Psoas muscle (tissue), 8 donors: Measurements from ENCODE around the gene IDH3G. TPM values are rescaled to one million over a fixed set of nuclear protein-coding genes. Genes with fewer than 3 reads are reported as not detected.
"Not testable (repeated sequence)": the region's sequence is repeated elsewhere in the genome, so short reads cannot be mapped to it uniquely, and the experiment has no call there.

Source experiments
- ATAC-seq, 4 donors: fragments of 200-7000 bp; cut with Tn5 transposase; one replicate each; pipeline ENCODE4 v1.9.1; 2020; ENCODE audit warnings: moderate library complexity in 3 of 4, mild to moderate bottlenecking in 2 of 4
- DNase-seq, 2 donors: peaks; one replicate each; pipeline ENCODE4 v3.0.0-alpha.2; 2020
- H3K27ac ChIP-seq: fragments of 200-600 bp; one replicate; pipeline ENCODE4 v1.8.0; 2022
- H3K27me3 ChIP-seq, 3 donors: fragments of 200-600 bp in 1 of 3; one replicate each; pipeline versions ENCODE4 v1.6.1 to v1.8.0; 2013 to 2022; ENCODE audit warnings: low read length in 2 of 3, mild to moderate bottlenecking in 2 of 3, moderate library complexity in 1 of 3; ENCODE audit not compliant: insufficient read depth in 3 of 3
- H3K36me3 ChIP-seq, 2 donors: fragments of 200-600 bp in 1 of 2; one replicate each; pipeline versions ENCODE4 v1.6.1 to v1.8.0; 2013 to 2022; ENCODE audit warnings: low read depth in 1 of 2, mild to moderate bottlenecking in 1 of 2, moderate library complexity in 1 of 2; ENCODE audit not compliant: insufficient read depth in 1 of 2
- H3K4me1 ChIP-seq: fragments of 200-600 bp; one replicate; pipeline ENCODE4 v1.8.0; 2022
- H3K4me3 ChIP-seq: fragments of 200-600 bp; one replicate; pipeline ENCODE4 v1.8.0; 2022; ENCODE audit warnings: mild to moderate bottlenecking
- H3K9me3 ChIP-seq: fragments of 200-600 bp; one replicate; pipeline ENCODE4 v1.8.0; 2022
- WGBS, 3 donors: extraction: QIAGEN DNeasy Blood & Tissue Kit; methylation state at CpG; one replicate each; pipeline versions ENCODE4 v1.1.6 to v1.1.7; 2013; 5-methylcytosine and 5-hydroxymethylcytosine counted together
- intact Hi-C, 2 donors: fragments of 100-400 bp; cut with DNase I; formaldehyde crosslinking; loops; one replicate each; pipeline versions ENCODE4 v1.11.0 to v1.14.2; 2022
- polyA plus RNA-seq, 3 donors: library from polyadenylated mRNA; stranded (reverse); fragments of 200-250 nt; gene quantifications; one replicate each; pipeline ENCODE4 v1.2.3, GENCODE V29; 2013
- total RNA-seq, 4 donors: library from RNA; stranded (reverse); fragmentation: NEBNext Ultra II Directional in 2 of 4; extraction: Animal tissue kit (Norgen Biotek cat#: 25700) in 2 of 4; gene quantifications; one replicate each; pipeline versions ENCODE4 v1.2.1 to v1.2.4, GENCODE V29; 2021 to 2023
- TF ChIP-seq, protein P1 (sequence below): fragments of 200-600 bp; IDR thresholded peaks from one replicate; pipeline ENCODE4 v1.8.0; 2022; ENCODE audit warnings: antibody characterized with exemption
- donor health status: healthy with polysubstance abuse.
- donor health status: DM: no; HTN: no; CAD: no; lungs with moderate emphysema.
- donor health status: Bipolar disorder and iron deficiency.
- donor health status: healthy.
- donor health status: DM: yes; HTN: yes; CAD: no.
- donor health status: DM: no; HTN: no; CAD: no.
- donor health status: DM: no; HTN: no; CAD: no.
- donor health status: DM: yes; HTN: yes; CAD: no.

IDH3G gene
- total and polyA plus RNA-seq, 7 donors = 25.0 to 56.9 (median 50.5) TPM

DNA sequence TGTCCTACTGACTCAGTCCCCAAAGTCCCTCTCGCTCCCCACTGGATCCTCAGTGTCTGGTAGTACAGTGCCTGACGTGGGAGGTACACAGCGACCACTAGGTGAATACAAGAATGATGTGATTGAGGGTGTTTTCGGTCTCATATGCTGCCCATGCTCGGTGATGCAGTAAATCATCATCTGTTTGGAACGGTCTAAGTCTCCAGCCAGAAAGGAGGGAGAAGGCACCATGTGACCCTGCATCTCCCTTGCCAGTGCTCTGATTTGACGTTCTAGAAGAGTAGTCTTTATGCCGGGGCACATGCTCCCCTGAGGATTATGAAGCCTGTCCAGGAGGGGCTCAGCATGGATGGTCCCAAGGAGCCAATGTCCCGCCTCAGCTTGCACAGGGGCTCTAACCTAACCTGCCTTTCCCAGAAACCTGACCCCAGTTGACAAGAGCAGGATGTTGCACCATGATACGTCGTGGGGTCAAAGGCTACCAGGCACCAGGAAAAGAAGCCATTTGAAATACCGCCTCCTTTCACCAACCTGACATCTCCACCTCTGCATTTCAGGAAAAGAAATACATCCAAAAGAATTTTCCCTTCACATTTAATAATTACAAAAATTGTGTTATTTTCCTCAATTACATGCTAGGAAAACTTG lies 43.9 kb downstream of the IDH3G start:
- H3K36me3 ChIP-seq = no peaks in the 10 kb centered on the region
- no peak overlapping the region for H3K27ac ChIP-seq
- 61 to 64% (median 63%) methylated on average over 12 of the region's 12 CpGs for WGBS, 3 donors
- TF ChIP-seq, protein P1, sequence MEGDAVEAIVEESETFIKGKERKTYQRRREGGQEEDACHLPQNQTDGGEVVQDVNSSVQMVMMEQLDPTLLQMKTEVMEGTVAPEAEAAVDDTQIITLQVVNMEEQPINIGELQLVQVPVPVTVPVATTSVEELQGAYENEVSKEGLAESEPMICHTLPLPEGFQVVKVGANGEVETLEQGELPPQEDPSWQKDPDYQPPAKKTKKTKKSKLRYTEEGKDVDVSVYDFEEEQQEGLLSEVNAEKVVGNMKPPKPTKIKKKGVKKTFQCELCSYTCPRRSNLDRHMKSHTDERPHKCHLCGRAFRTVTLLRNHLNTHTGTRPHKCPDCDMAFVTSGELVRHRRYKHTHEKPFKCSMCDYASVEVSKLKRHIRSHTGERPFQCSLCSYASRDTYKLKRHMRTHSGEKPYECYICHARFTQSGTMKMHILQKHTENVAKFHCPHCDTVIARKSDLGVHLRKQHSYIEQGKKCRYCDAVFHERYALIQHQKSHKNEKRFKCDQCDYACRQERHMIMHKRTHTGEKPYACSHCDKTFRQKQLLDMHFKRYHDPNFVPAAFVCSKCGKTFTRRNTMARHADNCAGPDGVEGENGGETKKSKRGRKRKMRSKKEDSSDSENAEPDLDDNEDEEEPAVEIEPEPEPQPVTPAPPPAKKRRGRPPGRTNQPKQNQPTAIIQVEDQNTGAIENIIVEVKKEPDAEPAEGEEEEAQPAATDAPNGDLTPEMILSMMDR = no peak
- intact Hi-C loops = no loop called here
- DNase-seq = no peak
- ATAC-seq = no peak
- H3K4me3 ChIP-seq = no peak overlapping the region
- no peaks in the 10 kb centered on the region for H3K9me3 ChIP-seq
- H3K27me3 ChIP-seq = peaks cover 0 to 19% (median 0%) of the 10 kb centered on the region in 3 donors
- H3K4me1 ChIP-seq = no peaks in the 10 kb centered on the region

DNA sequence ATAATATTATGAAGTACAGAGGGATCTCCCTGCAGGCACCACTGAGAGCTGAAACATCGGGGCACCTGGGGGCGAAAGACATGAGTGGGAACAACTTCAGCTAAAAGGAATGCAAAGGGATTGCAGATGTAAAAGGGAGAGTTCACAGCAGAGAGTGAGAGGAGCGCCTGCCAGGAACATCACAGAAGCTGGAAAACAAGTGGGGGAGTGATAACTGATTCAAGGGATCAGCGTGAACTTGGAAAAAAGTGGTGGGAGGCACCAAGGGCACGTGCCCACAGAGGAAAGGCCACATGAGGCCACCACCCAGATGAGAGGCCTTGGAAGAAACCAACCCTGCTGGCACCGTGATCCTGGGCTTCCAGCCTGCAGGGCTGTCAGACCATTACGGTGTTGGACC lies 45.2 kb downstream of the IDH3G start:
- H3K27ac ChIP-seq, ATAC-seq, H3K4me3 ChIP-seq, H3K36me3 ChIP-seq, H3K9me3 ChIP-seq, intact Hi-C loops, DNase-seq, H3K4me1 ChIP-seq: not testable (repeated sequence)
- peaks cover 0 to 19% (median 0%) of the 10 kb centered on the region in 3 donors for H3K27me3 ChIP-seq
- WGBS, 3 donors = 59 to 80% (median 75%) methylated on average over 7 of the region's 7 CpGs

DNA sequence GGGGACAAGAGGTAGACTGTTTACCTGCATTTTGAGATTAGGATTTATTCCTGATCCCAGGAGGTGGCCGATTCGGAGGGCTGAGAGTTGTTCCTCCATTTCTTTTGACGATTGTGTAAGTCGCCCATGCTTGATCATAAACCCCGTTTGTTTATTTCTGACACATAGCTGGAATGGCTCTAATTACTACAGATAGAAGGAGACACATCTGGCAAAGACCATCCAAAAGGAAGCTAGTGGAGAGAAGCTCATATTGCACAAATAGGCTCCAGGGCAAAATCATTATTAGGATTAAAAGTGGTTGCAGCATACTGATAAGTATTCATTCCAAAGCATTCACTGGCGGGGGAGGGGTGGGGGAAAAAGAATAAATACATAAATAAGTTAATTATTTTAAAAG lies 47.2 kb downstream of the IDH3G start:
- WGBS, 3 donors = 76 to 83% (median 77%) methylated on average over 6 of the region's 6 CpGs
- ATAC-seq, H3K4me3 ChIP-seq, H3K9me3 ChIP-seq, intact Hi-C loops, H3K27ac ChIP-seq, H3K4me1 ChIP-seq, H3K36me3 ChIP-seq, DNase-seq: not testable (repeated sequence)
- peaks cover 0 to 13% (median 0%) of the 10 kb centered on the region in 3 donors for H3K27me3 ChIP-seq

DNA sequence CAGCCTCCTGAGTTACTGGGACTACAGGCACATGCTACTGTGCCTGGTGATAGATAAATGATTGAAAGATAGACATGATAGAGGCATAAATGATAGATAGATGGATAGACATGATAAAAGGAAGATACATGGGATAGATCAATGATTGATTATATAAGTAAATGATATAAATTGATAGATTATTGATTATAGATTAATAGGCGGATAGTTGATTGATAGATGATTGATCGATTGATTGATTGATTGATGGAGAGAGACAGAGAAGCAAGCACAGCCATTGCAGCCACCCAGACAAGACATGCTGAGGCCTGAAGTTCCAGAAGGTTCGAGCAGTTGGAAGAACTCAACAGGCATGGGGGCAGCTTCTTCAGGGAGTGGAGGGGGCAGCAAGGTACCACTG lies 47.8 kb downstream of the IDH3G start:
- WGBS, 3 donors = 87 to 93% (median 91%) methylated on average over 3 of the region's 3 CpGs
- TF ChIP-seq, protein P1 = no peak
- peaks cover 0 to 16% (median 0%) of the 10 kb centered on the region in 3 donors for H3K27me3 ChIP-seq
- H3K27ac ChIP-seq = no peak overlapping the region
- H3K4me1 ChIP-seq = no peaks in the 10 kb centered on the region
- peaks cover 0 to 1% of the 10 kb centered on the region in 2 donors for H3K36me3 ChIP-seq
- DNase-seq (no peak), ATAC-seq (no peak)
- H3K9me3 ChIP-seq = no peaks in the 10 kb centered on the region
- H3K4me3 ChIP-seq = no peak overlapping the region
- intact Hi-C loops = no loop called here

DNA sequence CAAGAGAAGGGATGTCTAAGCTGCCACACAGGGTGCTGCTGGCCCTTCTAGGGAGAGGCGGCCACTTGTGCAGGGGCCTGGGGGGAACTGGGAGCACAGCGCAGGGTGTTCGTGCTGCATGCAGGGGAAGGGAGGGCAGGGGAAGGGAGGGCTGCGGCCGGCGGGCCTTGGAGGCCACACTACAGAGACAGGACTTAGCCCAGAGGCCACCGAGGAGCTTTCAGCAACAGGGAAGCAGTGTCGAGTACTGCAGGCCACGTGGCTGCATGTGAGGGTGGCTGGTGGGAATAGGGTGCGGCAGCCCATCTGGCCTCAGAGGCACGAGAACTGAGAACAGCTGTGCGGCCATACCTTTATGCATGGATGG lies 49.1 kb downstream of the IDH3G start:
- H3K27me3 ChIP-seq = peaks cover 0 to 16% (median 0%) of the 10 kb centered on the region in 3 donors
- H3K27ac ChIP-seq, intact Hi-C loops, H3K4me3 ChIP-seq, H3K9me3 ChIP-seq, ATAC-seq, H3K4me1 ChIP-seq: not testable (repeated sequence)
- 32 to 59% (median 37%) methylated on average over 9 to 12 of the region's 12 CpGs for WGBS, 3 donors
- H3K36me3 ChIP-seq = peaks cover 0 to 11% of the 10 kb centered on the region in 2 donors
- DNase-seq = peak in 1 of 2 donors; percentile 49

DNA sequence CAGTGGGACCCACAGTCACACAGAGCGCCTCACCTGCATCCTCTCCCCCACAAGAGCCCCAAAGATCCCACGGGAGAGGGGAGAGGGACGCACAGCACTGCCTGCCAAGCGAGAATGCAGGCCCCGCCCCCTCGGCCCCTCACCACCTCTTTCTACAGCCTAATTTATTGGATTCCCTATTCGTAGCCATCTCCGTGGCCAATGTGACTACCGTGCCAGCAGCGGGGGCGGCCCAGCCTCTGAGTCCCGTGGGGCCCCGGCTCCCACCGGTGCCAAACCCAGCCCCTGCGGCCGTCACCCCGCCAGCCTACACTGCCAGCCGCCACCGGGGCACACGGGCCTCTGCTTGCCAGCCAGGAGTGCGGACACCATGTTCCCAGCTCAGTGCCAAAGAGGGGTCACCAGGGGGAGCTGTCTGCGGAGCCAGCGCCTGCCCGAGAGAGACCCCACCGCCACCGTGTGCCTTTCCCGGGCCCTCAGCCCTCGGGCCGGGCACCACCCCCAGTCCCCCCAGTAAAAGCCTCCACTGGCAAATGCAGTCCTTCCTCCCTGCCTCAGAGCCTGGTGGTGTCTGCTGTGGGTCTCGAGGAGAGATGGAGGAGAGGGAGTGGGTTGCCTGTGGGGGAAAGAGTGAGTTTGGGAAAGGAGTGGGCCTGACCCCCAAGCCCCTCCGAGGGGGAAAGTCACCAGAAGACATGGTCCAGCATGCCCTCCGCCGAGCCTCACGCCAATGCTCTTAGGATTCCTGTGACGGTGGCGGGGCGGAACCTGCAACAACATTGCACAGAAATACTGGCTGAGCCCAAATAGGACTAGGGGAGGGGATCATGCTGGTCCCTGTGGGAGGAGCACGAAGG lies 49.7 kb downstream of the IDH3G start:
- TF ChIP-seq, protein P1 = no peak
- peak in 1 of 2 donors; percentile 23 for DNase-seq
- Histone ChIP-seq H3K4me3 (no peak overlapping the region), H3K36me3 (peaks cover 0 to 13% of the 10 kb centered on the region in 2 donors), H3K4me1 (no peaks in the 10 kb centered on the region), H3K9me3 (no peaks in the 10 kb centered on the region), H3K27ac (no peak overlapping the region), H3K27me3 (peaks cover 0 to 16% (median 0%) of the 10 kb centered on the region in 3 donors)
- ATAC-seq = no peak
- intact Hi-C loops = no loop called here
- 11 to 27% (median 21%) methylated on average over 17 to 38 of the region's 38 CpGs for WGBS, 3 donors

DNA sequence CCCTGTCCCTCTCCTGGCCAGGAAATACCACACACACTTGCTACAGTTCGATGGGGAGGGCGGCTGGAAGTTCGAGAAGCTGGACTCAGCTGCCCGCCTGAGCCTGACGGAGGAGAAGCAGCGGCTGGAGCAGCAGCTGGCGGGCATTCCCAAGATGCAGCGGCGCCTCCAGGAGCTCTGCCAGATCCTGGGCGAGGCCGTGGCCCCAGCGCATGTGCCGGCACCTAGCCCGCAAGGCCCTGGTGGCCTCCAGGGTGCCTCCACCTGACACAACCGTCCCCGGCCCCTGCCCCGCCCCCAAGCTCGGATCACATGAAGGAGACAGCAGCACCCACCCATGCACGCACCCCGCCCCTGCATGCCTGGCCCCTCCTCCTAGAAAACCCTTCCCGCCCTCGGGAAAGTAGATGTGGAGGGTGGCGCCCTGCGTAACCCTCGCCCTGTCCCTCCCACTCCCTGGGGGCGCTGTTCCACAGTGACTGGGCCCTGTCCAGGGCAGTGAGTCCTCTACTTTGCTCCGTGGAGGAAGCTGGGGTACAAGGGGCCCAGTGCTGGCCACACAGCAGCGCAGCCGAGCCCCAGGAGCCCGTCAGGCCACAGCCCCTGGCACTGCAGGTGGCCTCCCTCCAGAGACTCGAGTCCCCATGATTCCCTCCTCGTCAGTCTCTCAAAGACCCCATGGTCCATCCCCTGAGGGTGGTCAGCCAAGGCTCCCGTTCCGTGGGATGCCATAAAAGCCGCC lies 50.5 kb downstream of the IDH3G start:
- DNase-seq = peak; percentile 76 to 83
- H3K4me1 ChIP-seq, H3K4me3 ChIP-seq, H3K9me3 ChIP-seq, H3K27ac ChIP-seq, intact Hi-C loops: not testable (repeated sequence)
- H3K36me3 ChIP-seq = peaks cover 0 to 13% of the 10 kb centered on the region in 2 donors
- peak in 1 of 4 donors; percentile 42 for ATAC-seq
- H3K27me3 ChIP-seq = peaks cover 0 to 16% (median 0%) of the 10 kb centered on the region in 3 donors
- WGBS, 3 donors = 44 to 55% (median 46%) methylated on average over 19 to 29 of the region's 35 CpGs
